HEK293 (cell line): ENCODE data around the gene ZKSCAN1.

Source experiments
- ELK4 ChIP-seq: IDR thresholded peaks from 2 replicates; pipeline ENCODE4 v1.6.1; 2011; ENCODE audit warnings: mild to moderate bottlenecking, low read depth, low read length, borderline replicate concordance
- KLF16 ChIP-seq: fragments of 450-650 bp; formaldehyde crosslinking; IDR thresholded peaks from 2 replicates; pipeline ENCODE4 v1.5.1; 2017; ENCODE audit warnings: missing biosample characterization, missing genetic modification characterization
- SP7 ChIP-seq: fragments of 450-650 bp; formaldehyde crosslinking; IDR thresholded peaks from 2 replicates; pipeline ENCODE4 v1.5.1; 2016; ENCODE audit warnings: missing biosample characterization, missing genetic modification characterization
- TCF7L2 ChIP-seq: IDR thresholded peaks from 2 replicates; pipeline ENCODE4 v1.6.1; 2011; ENCODE audit warnings: low read depth, mild to moderate bottlenecking, inconsistent platforms, low read length, moderate library complexity, borderline replicate concordance
- ZBTB1 ChIP-seq: fragments of 450-650 bp; formaldehyde crosslinking; IDR thresholded peaks from 2 replicates; pipeline ENCODE4 v1.5.1; 2016; ENCODE audit warnings: missing biosample characterization, missing genetic modification characterization
- ZBTB11 ChIP-seq: fragments of 450-650 bp; formaldehyde crosslinking; conservative IDR thresholded peaks from 2 replicates; pipeline ENCODE4 v1.5.1; 2016; ENCODE audit warnings: low read depth, missing biosample characterization, missing genetic modification characterization
- ZBTB21 ChIP-seq: fragments of 450-650 bp; formaldehyde crosslinking; IDR thresholded peaks from 2 replicates; pipeline ENCODE4 v1.5.1; 2017; ENCODE audit warnings: missing biosample characterization, missing genetic modification characterization
- ZBTB44 ChIP-seq: fragments of 450-650 bp; IDR thresholded peaks from 2 replicates; pipeline ENCODE4 v1.5.1; 2018; ENCODE audit warnings: missing biosample characterization, mild to moderate bottlenecking, missing genetic modification characterization
- ZBTB6 ChIP-seq: fragments of 450-650 bp; formaldehyde crosslinking; IDR thresholded peaks from 2 replicates; pipeline ENCODE4 v1.5.1; 2017; ENCODE audit warnings: missing biosample characterization, missing genetic modification characterization
- ZNF155 ChIP-seq: fragments of 450-650 bp; formaldehyde crosslinking; IDR thresholded peaks from 2 replicates; pipeline ENCODE4 v1.5.1; 2016; ENCODE audit warnings: missing biosample characterization, missing genetic modification characterization
- ZNF274 ChIP-seq, 2 experiments: fragments of 200-500 bp in 1 of 2; fragments of 450-650 bp in 1 of 2; sonication (Bioruptor generic) in 1 of 2; formaldehyde crosslinking in 1 of 2; IDR thresholded peaks; 2 replicates each; pipeline versions ENCODE4 v1.5.1 to v1.6.1; 2014 to 2016; ENCODE audit warnings: borderline replicate concordance in 1 of 2, inconsistent platforms in 1 of 2, low read length in 1 of 2, missing biosample characterization in 1 of 2, missing genetic modification characterization in 1 of 2
- ZNF280C ChIP-seq: fragments of 450-650 bp; formaldehyde crosslinking; IDR thresholded peaks from 2 replicates; pipeline ENCODE4 v1.5.1; 2016; ENCODE audit warnings: missing biosample characterization, missing genetic modification characterization
- ZNF292 ChIP-seq: fragments of 450-650 bp; formaldehyde crosslinking; IDR thresholded peaks from 2 replicates; pipeline ENCODE4 v1.5.1; 2016; ENCODE audit warnings: low read depth, missing biosample characterization, missing genetic modification characterization, borderline replicate concordance
- ZNF311 ChIP-seq: fragments of 450-650 bp; formaldehyde crosslinking; IDR thresholded peaks from 2 replicates; pipeline ENCODE4 v1.5.1; 2017; ENCODE audit warnings: missing biosample characterization, missing genetic modification characterization, borderline replicate concordance
- ZNF335 ChIP-seq: fragments of 450-650 bp; formaldehyde crosslinking; conservative IDR thresholded peaks from 2 replicates; pipeline ENCODE4 v1.5.1; 2016; ENCODE audit warnings: missing biosample characterization, missing genetic modification characterization
- ZNF398 ChIP-seq: fragments of 450-650 bp; formaldehyde crosslinking; IDR thresholded peaks from 2 replicates; pipeline ENCODE4 v1.5.1; 2017; ENCODE audit warnings: missing biosample characterization, missing genetic modification characterization
- ZNF548 ChIP-seq: fragments of 450-650 bp; formaldehyde crosslinking; IDR thresholded peaks from 2 replicates; pipeline ENCODE4 v1.5.1; 2016; ENCODE audit warnings: missing biosample characterization, missing genetic modification characterization
- ZNF560 ChIP-seq: fragments of 450-650 bp; formaldehyde crosslinking; IDR thresholded peaks from 2 replicates; pipeline ENCODE4 v1.5.1; 2017; ENCODE audit warnings: missing biosample characterization, missing genetic modification characterization, borderline replicate concordance
- ZNF571 ChIP-seq: fragments of 450-650 bp; formaldehyde crosslinking; IDR thresholded peaks from 2 replicates; pipeline ENCODE4 v1.5.0; 2017; ENCODE audit warnings: missing biosample characterization, missing genetic modification characterization
- ZNF585B ChIP-seq: fragments of 450-650 bp; formaldehyde crosslinking; IDR thresholded peaks from 2 replicates; pipeline ENCODE4 v1.5.1; 2016; ENCODE audit warnings: missing biosample characterization, missing genetic modification characterization
- ZNF707 ChIP-seq: fragments of 450-650 bp; formaldehyde crosslinking; IDR thresholded peaks from 2 replicates; pipeline ENCODE4 v1.5.1; 2016; ENCODE audit warnings: missing biosample characterization, missing genetic modification characterization
- ZNF76 ChIP-seq: fragments of 450-650 bp; formaldehyde crosslinking; IDR thresholded peaks from 2 replicates; pipeline ENCODE4; 2016; ENCODE audit warnings: low read depth, missing biosample characterization, missing genetic modification characterization, borderline replicate concordance
- ZNF776 ChIP-seq: fragments of 450-650 bp; formaldehyde crosslinking; IDR thresholded peaks from 2 replicates; pipeline ENCODE4 v1.5.0; 2017; ENCODE audit warnings: missing biosample characterization, missing genetic modification characterization, borderline replicate concordance
- ZNF785 ChIP-seq: fragments of 450-650 bp; formaldehyde crosslinking; IDR thresholded peaks from 2 replicates; pipeline ENCODE4 v1.5.1; 2016; ENCODE audit warnings: missing biosample characterization, missing genetic modification characterization
- ZNF830 ChIP-seq: fragments of 450-650 bp; IDR thresholded peaks from 2 replicates; pipeline ENCODE4 v1.5.0; 2018; ENCODE audit warnings: missing biosample characterization, missing genetic modification characterization, low read depth, mild to moderate bottlenecking, moderate library complexity

Gene ZKSCAN1

GRCh38 chr7:100049441-100050291 lies 34.3 kb downstream of the ZKSCAN1 start, which contains the start of gene ZSCAN21 (continued):
- TF ChIP-seq ZNF274 (IDR thresholded peaks at IDR 0.05; ENCODE audit: low read length) (no peak), ZNF274 (tag by site-specific recombination; IDR thresholded peaks at IDR 0.05; ENCODE audit: borderline replicate concordance) (no peak), ZBTB21 (tag by site-specific recombination) (peak; percentile 90), KLF16 (tag by site-specific recombination) (peak; percentile 90), ZNF311 (tag by site-specific recombination) (no peak), ZBTB6 (tag by site-specific recombination) (no peak), ZNF335 (tag by site-specific recombination) (peak; percentile 98), ZNF292 (tag by site-specific recombination) (no peak), ZNF707 (no peak), ZNF785 (tag by site-specific recombination) (no peak), ZNF776 (tag by site-specific recombination) (no peak), ZNF560 (tag by site-specific recombination) (no peak), TCF7L2 (no peak), ZNF76 (tag by site-specific recombination) (0 out of 2 replicates have a peak, but pooled peaks have one; percentile 24), ZNF571 (tag by site-specific recombination) (no peak), ZBTB11 (tag by site-specific recombination) (peak; percentile 95), ZNF548 (no peak), SP7 (peak; percentile 63; the same call in 1 of the 2 replicates), ELK4 (no peak), ZNF155 (no peak), ZBTB44 (no peak), ZBTB1 (tag by site-specific recombination) (peak; percentile 94), ZNF398 (no peak), ZNF585B (tag by site-specific recombination) (no peak), ZNF280C (tag by site-specific recombination) (no peak), ZNF830 (tag by site-specific recombination) (no peak)
